Measurements from ENCODE around the gene PGK1.
A peak's percentile ranks its signal among the peaks of the same experiment; 100 is the strongest.
"Not testable (repeated sequence)": the region's sequence is repeated elsewhere in the genome, so short reads cannot be mapped to it uniquely, and the experiment has no call there.

Gene PGK1

DNA sequence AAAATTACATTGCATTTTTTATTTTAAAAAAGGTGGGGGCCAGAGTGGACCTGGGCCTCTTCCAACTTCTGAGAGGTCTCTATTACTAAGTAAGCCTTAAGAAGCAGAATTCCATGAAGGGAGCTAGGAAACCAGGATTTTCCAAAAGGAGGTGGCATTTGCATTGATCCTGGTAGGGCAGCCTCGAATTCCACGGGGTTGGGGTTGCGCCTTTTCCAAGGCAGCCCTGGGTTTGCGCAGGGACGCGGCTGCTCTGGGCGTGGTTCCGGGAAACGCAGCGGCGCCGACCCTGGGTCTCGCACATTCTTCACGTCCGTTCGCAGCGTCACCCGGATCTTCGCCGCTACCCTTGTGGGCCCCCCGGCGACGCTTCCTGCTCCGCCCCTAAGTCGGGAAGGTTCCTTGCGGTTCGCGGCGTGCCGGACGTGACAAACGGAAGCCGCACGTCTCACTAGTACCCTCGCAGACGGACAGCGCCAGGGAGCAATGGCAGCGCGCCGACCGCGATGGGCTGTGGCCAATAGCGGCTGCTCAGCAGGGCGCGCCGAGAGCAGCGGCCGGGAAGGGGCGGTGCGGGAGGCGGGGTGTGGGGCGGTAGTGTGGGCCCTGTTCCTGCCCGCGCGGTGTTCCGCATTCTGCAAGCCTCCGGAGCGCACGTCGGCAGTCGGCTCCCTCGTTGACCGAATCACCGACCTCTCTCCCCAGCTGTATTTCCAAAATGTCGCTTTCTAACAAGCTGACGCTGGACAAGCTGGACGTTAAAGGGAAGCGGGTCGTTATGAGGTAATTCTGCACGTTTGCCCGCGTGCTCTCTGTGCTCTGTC lies at the start of gene PGK1:
TSS of gene PGK1 (plus strand) at position 626 of the 824 bp plus-strand sequence. CDS start at position 719, 93 bp downstream.
- intact Hi-C loops (cut with DNase I), result loop anchor here (5.0 kb wide), 1 partner anchor 192 kb away; the partner anchor contains the start of gene ATP7A
- DNase-seq, result peak; percentile 90 to 99 (median 92)

GRCh38 chrX:78063687-78064086 lies 40.4 kb upstream of the PGK1 start:
- intact Hi-C loops (cut with DNase I), result no loop called here
- DNase-seq, result no peak

DNA sequence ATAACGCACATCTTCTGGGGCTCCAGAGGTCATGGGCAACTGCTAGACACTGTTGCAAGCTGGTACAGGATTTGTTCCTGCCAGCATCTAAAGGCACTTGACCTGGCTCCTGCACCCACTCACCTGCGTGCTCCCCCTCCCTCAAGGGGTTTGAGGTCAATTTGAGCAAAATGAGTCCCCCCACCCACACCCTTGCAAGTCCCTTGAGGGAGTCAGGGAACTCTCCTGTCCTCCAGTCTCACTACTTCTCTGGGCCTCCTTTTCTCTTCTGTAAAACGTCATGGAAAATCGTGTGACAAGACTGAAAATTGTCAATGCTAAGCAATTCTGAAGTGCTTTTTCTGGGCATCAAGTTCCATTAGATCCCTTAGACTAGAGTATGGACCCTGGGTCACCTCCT lies 39.9 kb upstream of the PGK1 start:
- intact Hi-C loops (cut with DNase I), result no loop called here
- no peak for DNase-seq

DNA sequence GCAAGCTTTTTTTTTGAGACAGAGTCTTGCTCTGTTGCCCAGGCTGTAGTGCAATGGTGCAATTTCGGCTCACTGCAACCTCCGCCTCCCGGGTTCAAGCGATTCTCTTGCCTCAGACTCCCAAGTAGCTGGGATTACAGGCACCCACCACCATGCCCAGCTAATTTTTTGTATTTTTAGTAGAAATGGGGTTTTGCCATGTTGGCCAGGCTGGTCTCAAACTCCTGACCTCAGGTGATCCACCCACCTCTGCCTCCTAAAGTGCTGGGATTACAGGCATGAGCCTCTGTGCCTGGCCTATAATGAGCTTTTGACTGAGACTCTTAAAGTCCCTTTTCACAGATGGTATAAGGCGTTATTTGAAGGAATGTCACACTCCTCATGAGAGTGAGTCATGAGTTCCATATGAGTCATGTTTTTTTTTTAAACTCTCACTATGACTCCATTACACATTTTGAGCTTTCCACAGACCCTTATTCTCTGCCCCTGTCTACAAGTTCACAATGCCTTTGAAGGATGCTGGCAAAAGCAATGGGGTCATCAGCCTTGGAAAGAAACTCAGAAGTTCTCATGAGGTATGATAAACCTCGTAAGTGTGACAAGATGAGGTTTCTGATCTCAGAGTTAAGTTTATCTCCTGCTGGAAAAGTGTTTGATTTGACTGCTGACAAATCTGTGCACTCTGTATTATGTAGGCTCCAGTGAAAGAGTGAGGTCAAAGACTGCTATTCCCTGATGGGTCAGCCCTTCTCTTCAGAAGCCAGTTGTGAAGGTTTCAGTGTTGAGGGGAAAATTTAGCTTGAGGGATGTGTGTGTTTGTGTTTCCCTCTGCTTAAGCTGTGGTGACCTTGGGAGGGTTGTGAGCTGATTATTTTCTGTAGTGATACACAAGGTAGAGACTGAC lies 39.1 kb upstream of the PGK1 start:
- intact Hi-C loops (cut with DNase I); DNase-seq: not testable (repeated sequence)

DNA sequence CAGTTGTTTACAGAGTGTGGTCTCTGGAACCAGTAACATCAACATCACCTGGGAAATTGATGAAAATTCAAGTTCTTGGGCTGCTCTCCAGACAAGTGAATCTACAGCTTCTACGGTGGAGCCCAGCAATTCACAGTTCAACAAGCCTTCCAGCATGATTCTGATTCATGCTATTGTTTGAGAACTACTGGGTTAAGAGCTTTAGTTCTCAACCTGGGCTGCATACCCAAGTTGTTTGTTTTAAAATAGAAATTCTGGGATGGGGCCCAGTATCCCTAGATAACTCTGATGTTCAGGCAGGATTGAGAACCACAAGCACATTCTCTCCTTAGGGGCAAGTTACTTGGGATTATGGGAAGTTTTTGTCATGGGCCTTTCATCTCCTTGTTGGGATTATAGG lies 37.9 kb upstream of the PGK1 start:
- intact Hi-C loops (cut with DNase I), result no loop called here
- no peak for DNase-seq

DNA sequence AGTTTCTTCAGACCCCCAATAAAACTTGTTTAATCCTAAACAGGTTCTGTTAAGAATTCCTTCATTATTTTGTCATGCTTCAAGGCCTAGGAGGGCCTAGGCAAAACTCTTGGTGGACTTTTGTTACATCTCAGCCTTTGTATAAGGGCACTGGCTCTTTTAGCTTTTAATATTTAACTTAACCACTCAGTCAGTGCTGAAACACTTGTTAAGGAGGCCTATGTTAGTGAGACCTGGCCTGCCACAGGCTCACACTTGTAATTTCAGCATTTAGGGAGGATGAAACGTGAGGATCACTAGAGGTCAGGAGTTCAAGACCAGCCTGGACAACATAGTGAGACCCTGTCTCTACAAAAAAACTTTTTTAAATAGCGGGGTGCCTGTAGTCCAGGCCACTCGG lies 32.7 kb upstream of the PGK1 start:
- no peak for DNase-seq
- intact Hi-C loops (cut with DNase I), result no loop called here

DNA sequence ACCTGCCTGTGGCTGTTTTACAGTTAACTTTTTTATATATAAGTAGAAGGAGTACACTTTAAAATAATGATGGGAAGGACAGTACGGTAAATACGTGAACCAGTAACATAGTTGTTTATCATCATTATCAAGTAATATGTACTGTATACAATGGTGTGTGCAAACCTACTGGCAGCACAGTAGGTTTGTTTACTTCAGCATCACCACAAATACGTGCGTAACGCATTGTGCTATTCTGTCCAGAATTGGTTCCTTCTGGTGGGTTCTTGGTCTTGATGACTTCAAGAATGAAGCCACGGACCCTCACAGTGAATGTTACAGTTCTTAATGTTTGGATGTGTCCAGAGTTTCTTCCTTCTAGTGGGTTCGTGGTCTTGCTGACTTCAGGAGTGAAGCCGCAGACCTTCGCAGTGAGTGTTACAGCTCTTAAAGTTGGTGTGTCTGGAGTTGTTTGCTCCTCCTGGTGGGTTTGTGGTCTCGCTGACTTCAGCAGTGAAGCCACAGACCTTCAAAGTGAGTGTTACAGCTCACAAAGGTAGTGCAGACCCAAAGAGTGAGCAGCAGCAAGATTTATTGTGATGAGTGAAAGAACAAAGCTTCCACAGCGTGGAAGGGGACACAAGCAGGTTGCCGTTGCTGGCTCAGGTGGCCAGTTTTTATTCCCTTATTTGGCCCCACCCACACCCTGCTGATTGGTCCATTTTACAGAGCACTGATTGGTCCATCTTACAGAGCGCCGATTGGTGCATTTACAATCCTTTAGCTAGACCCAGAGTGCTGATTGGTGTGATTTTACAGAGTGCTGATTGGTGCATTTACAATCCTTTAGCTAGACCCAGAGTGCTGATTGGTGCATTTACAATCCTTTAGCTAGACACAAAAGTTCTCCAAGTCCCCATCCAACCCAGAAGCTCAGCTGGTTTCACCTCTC lies 30.6 kb upstream of the PGK1 start:
- DNase-seq; intact Hi-C loops (cut with DNase I): not testable (repeated sequence)

DNA sequence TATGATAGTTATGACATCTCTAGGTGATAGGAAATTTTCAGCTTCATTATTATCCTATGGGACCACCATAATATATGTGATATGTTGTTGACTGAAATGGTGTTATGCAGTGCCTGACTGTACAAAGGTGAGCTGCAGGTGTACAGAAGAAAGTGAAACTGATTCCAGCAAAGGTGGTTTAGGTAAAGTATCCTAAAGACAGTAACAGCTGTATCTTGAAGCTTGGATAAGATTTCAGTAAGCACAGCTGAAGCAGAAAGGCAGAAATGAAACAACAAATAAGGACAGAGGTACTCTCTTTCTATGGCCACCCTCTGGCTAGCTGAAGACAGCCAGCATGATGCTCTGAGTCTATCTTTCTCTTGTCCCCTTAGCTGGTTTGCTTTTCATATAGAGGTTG lies 30.0 kb upstream of the PGK1 start:
- intact Hi-C loops (cut with DNase I), result no loop called here
- DNase-seq, result no peak

GRCh38 chrX:78075787-78076389 lies 28.2 kb upstream of the PGK1 start:
- no peak for DNase-seq
- intact Hi-C loops (cut with DNase I), result no loop called here

DNA sequence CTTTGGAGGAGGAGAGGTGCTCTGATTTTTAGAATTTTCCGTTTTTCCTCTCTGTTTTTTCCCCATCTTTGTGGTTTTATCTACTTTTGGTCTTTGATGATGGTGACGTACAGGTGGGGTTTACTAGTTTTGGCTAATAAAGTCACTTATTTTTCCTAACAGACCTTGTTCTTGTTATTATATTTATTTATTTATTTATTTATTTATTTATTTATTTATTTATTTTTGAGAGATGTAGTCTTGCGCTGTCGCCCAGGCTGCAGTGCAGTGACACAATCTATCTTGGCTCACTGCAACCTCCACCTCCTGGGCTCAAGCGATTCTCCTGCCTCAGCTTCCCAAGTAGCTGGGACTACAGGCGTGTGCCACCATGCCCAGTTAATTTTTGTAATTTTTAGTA lies 22.6 kb upstream of the PGK1 start:
- DNase-seq; intact Hi-C loops (cut with DNase I): not testable (repeated sequence)

DNA sequence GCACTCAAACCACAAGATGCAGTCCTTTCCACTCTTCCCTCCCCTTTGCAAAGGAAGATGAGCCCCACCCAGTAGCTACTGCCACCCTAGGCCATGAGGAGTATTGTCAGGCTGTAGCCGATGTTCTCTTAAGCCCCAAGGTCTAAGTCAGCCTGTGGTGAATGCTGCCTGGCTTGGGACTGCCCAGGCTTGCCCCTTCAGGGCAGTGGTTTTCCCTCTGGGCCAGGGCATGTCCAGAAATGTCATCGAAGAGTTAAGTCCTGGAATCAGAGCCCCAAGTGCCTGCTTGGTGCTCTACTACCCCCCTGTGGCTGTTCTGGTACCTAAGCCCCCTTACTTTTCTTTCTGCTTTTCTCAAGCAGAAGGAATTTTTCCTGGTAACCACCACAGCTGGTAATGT lies 11.8 kb upstream of the PGK1 start:
- DNase-seq, result no peak
- intact Hi-C loops (cut with DNase I), result no loop called here

- DNase-seq, result no peak
- intact Hi-C loops (cut with DNase I), result no loop called here
Observed at GRCh38 chrX:78098108-78098507, 5.9 kb upstream of the PGK1 start.

DNA sequence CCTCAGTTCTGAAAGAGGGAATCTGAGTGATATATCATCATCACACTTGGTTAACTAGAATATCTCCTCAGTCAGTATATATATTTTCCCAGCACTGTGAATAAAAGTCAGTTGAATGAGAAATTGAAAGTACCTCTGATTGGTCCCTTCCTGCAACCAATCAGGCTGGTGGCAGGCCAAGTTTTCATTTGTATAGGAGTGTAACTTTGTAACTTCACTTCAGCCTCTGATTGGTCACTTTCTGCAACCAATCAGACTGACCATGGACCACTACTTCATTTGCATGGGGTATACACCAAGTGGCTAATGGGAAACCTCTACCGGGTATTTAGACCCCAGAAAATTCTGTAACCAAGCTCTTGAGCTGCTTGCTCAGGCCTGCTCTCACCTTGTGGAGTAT lies 2.0 kb upstream of the PGK1 start:
- no peak for DNase-seq
- intact Hi-C loops (cut with DNase I), result loop anchor here (5.0 kb wide), 1 partner anchor 190 kb away; the partner anchor contains the start of gene ATP7A

DNA sequence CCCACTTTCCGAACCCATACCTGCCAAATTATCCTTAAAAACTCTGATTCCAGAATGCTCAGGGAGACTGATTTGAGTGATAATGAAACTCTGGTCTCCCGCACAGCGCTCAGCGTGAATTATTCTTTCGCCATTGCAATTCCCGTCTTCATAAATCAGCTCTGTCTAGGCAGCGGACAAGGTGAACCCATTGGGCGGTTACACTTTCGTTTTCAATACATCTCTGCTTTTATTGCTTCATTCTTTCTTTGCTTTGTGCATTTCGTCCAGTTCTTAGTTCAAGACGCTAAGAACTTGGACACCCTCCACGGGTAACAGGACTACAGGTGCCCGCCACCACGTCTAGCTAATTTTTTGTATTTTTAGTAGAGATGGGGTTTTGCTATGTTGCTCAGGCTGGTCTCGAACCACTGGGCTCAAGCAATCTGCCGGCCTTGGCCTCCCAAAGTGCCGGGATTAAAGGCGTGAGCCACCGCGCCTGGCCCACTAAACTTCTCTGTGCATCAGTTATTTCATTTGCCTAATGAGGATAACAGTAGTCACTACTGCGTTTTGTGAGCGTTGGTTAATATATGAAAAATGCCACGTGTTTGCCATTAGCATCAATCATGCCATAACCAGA lies 936 bp upstream of the PGK1 start:
- intact Hi-C loops (cut with DNase I), result loop anchor here (5.0 kb wide), 1 partner anchor 191 kb away; the partner anchor contains the start of gene ATP7A
- peak in 1 of 10 donors; percentile 62 for DNase-seq

GRCh38 chrX:78104447-78105176 lies 564 bp downstream of the PGK1 start:
- intact Hi-C loops (cut with DNase I), result loop anchor here (5.0 kb wide), 1 partner anchor 192 kb away; the partner anchor contains the start of gene ATP7A
- peak in 8 of 10 donors; percentile 10 to 86 (median 21) for DNase-seq

DNA sequence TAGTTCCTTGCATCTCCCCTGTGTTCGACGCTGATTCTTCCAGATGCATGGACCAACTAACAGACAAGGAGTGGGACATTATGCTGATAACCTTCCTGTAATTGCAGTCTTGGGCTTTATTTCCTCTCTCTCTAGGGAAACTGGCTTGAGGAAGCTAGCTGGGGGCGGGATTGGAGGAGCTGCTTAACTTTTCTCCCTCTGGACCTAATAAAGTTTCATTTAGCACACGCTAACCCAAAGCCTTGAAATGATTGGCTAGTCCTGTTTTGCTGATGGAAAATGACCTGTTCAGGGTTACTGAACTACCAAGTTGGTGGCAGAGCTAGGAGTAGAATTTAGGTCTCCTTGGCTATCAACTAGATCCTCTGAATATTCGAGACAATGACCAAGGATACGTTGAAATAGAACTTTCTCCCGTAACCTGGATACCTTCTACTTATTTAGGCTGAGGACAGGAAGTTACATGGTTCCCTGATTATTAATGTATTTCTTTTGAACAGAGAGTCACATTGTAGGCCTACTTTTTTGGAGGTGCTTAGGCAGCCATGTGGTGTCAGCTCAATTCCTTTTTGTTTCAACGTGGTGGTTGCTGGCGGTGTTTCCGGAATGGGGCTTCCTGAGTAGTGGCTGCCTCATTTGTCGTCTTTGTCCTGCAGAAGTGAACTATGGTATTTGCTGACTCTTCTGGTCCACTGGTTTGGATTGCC lies 2.0 kb downstream of the PGK1 start:
- no peak for DNase-seq
- intact Hi-C loops (cut with DNase I), result no loop called here

GRCh38 chrX:78106651-78106986 lies 2.6 kb downstream of the PGK1 start:
- intact Hi-C loops (cut with DNase I), result no loop called here
- DNase-seq, result no peak

- intact Hi-C loops (cut with DNase I), result no loop called here
- no peak for DNase-seq
Observed at GRCh38 chrX:78109458-78109857, 5.4 kb downstream of the PGK1 start.

Data from posterior cingulate gyrus (tissue), 11 donors.